Measurements from ENCODE around the gene USE1. TPM values are rescaled to one million over a fixed set of nuclear protein-coding genes. Genes with fewer than 3 reads are reported as not detected.

The USE1 gene
- total RNA-seq, 1 donor from 2014 or later: 30.7 TPM

- ATAC-seq (ENCODE audit: poor library complexity): no peak
- no peak for DNase-seq
- intact Hi-C loops (cut with DNase I): no loop called here
Observed at GRCh38 chr19:17227798-17228367, 12.7 kb downstream of the USE1 start.

GRCh38 chr19:17229890-17230289, 14.7 kb downstream of the USE1 start:
- intact Hi-C loops (cut with DNase I): no loop called here
- no peak for ATAC-seq (ENCODE audit: poor library complexity)
- no peak for DNase-seq

DNA sequence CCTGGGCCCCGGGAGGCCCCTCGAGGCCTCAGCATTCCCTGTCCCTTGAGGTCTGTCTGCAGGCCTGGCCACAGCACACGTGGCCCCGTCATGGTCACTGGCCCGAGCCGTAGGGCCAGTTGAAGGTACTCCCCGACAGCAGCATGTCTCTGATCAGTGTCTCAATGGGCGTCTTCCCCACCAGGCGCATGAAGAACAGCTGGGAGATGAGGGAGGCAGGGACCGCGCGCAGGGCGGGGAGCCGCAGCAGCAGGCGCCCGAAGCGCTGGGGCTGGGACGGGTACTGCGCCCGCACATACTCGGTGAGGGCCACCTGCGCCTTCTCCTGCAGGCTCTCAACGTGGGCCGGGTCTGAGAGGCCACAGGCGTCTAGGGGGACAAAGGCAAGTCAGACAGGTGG, 17.1 kb downstream of the USE1 start:
- ATAC-seq (ENCODE audit: poor library complexity) (no peak), DNase-seq (no peak)
- intact Hi-C loops (cut with DNase I): no loop called here

- peak; percentile 73 for DNase-seq
- ATAC-seq (ENCODE audit: poor library complexity): peak; percentile 77
- intact Hi-C loops (cut with DNase I): no loop called here
Observed at GRCh38 chr19:17234911-17235299, 19.7 kb downstream of the USE1 start.

DNA sequence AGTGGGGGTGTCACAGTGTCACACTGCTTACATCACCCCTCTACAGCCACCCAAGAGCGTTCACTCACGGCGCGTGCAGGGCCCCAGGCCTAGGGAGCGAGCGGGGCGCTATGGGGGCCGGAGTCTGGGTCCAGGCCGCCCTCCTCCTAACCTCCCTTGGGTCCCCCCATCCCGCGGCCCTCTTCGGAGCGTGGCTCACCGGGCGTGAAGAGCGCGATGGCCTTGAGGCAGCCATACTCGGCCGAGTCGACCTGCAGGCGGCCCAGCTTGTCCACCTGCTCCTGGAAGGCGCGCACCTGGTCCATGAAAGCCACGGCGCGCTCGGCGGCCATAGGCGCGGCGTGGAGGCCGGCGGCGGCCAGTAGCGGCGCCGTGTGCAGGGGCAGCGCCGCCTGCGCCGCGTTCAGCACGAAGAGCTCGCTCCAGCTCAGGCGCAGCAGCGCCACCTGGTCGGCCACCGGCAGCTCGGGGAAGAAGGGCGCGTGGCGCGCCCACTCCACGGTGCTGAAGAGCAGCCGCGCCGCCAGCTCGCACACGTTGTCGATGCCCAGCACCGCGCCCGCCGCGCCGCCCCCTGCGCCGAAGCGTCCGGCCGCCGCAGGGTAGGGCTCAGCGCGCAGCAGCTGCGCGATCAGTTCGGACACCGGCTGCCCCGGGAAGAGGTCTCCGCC, 20.3 kb downstream of the USE1 start:
- peak; percentile 87 for DNase-seq
- ATAC-seq (ENCODE audit: poor library complexity): peak; percentile 90
- intact Hi-C loops (cut with DNase I): no loop called here

DNA sequence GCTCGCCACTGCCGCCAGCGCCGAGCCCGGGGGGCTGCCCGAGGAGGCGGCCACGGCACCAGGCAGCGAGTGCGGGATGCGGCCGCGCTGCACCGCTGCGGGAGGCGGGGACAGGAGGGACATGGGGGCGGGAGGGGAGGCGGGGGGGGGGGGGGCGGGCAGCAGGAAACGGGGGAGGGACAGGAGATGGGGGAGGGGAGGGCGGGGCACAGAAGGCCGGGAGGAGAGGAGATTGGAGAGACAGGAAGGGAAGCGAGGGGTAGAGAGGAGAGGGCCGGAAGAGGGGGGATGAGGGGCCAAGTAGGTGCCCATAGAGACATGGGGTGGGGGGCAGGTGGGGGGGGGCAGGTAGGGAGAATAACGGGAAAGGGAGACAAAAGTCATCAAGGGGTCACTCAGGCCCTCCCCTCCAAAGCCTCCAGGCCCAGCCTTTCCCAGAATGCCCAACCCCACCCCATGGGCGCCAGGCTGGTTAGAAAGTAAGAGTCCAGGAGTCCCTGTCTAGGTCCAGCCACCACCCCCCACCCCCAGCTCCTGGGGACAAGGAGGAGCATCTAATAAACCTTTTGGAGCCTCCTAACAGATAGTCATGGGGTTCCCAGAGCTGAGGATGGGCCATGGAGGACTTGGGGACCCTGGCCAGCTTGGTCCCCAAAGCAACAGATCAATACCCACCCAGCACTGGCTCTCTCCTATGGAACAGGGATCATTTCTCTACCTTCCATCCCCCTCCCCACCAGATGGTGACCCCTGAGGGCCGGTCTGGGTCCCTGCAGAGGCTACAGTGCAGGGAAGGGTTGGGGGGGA, 21.0 kb downstream of the USE1 start:
- DNase-seq (no peak), ATAC-seq (ENCODE audit: poor library complexity) (no peak)
- intact Hi-C loops (cut with DNase I): no loop called here

DNA sequence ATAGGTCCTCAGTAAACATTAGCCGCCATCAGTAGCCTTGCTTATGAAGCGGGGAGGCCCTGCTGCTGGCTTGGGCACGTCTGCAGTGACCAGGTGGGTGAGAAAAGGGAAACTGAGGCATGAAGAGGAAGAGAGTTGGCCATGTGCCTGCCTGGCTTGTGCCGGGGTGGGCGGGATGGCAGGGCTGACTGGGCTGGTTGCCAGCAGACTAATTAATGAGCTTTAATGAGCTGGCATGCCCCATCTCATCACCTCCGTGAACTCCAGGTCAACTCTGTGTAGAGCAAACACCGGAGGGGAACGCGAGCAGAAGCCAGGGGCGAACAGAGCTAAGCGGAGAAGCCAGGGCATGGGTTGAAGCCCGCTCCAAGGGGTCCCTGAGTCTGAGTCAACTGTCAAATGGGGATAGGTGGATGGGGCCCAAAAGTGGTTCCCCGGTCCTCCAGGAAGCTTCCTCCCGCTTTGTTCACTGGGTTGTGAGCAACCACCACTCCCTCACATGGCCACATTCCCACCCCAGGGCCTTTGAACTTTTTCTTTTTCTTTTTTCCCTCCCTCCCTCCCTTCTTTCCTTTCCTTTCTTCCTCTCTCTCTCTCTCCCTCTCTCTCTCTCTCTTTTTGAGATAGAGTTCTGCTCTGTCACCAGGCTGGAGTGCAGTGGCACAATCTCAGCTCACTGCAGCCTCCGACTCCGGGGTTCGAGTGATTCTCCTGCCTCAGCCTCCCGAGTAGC, 21.8 kb downstream of the USE1 start:
- no peak for ATAC-seq (ENCODE audit: poor library complexity)
- intact Hi-C loops (cut with DNase I): no loop called here
- DNase-seq: no peak

DNA sequence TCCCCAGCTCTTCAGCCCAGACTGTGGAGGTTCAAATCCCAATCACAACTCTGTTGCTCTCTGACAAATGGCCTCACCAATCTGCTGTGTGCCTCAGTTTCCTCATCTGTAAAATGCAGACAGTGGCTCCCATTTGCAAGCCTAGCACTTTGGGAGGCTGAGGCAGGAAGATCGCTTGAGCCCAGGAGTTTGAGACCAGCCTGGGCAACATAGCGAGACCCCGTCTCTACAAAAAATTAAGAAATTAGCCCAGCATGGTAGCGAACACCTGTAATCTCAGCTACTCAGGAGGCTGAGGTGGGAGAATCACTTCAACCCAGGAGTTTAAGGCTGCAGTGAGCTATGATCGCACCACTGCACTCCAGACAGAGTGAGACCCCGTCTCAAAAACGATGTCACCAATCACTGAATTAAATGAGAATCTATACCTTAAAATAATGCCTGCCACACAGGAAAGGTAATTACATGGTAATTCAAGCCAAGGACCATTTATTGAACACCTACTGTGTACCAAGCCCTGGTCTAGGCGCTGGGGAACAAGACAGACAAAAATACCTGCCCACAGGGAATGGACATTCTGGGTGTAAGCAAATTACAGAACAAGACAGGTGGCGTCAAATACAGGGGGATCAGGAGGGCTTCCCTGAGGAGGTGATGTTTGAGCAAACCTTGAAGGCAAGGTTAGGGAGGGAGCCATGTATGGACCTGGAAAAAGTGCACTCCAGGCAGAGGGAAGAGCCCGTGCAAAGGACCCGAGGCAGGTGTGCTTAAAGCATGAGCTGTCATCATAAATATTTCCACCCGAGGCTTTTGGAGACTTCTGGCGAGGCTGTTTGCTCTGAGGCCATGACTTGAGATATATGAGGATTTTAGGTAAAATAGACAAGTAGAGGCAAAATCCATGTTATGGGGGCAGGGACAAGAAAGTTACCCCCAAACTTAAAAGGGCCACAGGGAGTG, 22.9 kb downstream of the USE1 start:
- no peak for ATAC-seq (ENCODE audit: poor library complexity)
- intact Hi-C loops (cut with DNase I): no loop called here
- no peak for DNase-seq

- ATAC-seq (ENCODE audit: poor library complexity) (no peak), DNase-seq (no peak)
- intact Hi-C loops (cut with DNase I): no loop called here
Observed at GRCh38 chr19:17240062-17240752, 25.1 kb downstream of the USE1 start.

DNA sequence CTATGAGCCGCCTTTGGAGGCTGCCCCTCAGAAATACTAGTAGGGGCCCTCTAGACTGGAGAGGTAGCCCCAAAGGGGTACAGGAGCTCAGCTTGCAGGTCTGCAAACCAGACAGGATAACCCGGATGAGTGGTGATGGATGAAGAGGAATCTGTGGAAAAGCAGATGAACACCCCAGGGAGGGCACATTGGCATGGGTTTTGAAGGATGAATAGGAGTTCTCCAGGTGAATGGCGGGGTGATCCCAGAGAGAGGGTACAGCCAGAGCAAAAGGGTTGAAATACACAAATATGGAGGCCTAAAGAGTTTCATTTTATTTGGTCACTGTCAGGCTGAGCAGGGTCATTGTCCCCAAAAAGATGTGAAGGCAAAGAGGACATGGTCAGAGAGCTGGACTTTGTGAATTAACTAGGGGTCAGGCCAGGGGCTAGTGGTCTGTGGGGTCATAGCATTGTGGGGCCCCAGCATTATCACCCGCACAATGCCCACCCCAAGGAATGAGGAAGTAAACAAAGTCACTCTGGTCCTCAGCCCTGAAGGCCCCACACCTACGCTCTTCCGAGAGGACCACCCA, 25.8 kb downstream of the USE1 start:
- intact Hi-C loops (cut with DNase I): no loop called here
- DNase-seq (no peak), ATAC-seq (ENCODE audit: poor library complexity) (no peak)

DNA sequence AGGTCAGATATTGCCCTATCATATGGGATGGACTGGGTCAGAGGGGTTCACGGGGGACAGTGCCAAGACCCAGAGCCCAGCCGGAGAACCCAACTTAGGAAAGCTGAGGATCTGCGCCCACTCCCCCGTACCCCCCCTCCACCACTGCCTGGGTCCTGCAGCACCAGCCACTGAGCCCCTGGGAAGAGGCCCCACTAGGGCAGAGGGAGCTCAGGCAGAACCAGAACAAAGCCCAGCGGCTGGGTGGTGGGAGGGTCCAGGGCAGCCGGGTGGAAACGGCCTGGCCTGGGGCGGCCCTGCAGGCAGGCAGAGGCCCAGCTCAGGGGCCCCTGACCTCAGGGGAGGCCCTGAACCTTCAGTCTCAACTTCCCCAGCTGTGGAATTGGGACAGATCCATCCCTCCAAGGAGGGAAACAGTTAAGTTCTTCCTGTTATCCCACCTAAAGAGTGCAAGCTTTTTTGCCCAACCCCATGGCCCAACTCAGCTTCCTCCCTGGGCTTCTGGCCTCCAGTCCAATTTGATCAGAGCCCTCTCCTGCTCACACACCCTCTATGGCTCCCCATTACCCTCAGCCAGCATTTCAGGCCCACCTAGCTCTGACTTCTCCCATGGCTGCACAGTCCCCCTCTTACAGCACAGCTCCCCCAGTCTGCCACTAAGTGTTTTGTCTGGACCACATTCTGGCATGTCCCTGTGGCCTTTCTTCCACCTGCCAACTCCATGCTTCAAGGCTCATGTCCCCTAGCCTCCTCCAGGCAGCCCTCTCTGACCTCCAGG, 27.5 kb downstream of the USE1 start:
- ATAC-seq (ENCODE audit: poor library complexity) (no peak), DNase-seq (no peak)
- intact Hi-C loops (cut with DNase I): no loop called here

- intact Hi-C loops (cut with DNase I): no loop called here
- ATAC-seq (ENCODE audit: poor library complexity): no peak
- no peak for DNase-seq
Observed at GRCh38 chr19:17243211-17243829, 28.2 kb downstream of the USE1 start.

GRCh38 chr19:17243830-17244617, 28.9 kb downstream of the USE1 start:
- intact Hi-C loops (cut with DNase I): no loop called here
- ATAC-seq (ENCODE audit: poor library complexity): peak; percentile 32
- peak; percentile 80 for DNase-seq

- peak; percentile 67 for DNase-seq
Observed at GRCh38 chr19:17244618-17245534, 29.7 kb downstream of the USE1 start.

More at GRCh38 chr19:17244618-17245534, 29.7 kb downstream of the USE1 start:
- intact Hi-C loops (cut with DNase I): no loop called here
- ATAC-seq (ENCODE audit: poor library complexity): no peak

Data from Right ventricle myocardium superior (tissue), 1 donor.